GM12878 (cell line): ENCODE results near the gene SLC23A2. TPM values are rescaled to one million over a fixed set of nuclear protein-coding genes. Genes with fewer than 3 reads are reported as not detected.

Source experiments
- ASH2L ChIP-seq: fragments of 300-600, 200-600 bp; sonication (generic); IDR thresholded peaks from 2 replicates; pipeline ENCODE4 v1.6.1; 2017; ENCODE audit warnings: low read depth, mild to moderate bottlenecking, borderline replicate concordance
- ATF2 ChIP-seq: IDR thresholded peaks from 2 replicates; pipeline ENCODE4 v1.6.1; 2012; ENCODE audit warnings: low read length, inconsistent platforms
- BHLHE40 ChIP-seq, 2 experiments: fragments of 450-650 bp in 1 of 2; IDR thresholded peaks; 2 replicates each; pipeline ENCODE4 v1.6.1; 2011 to 2017; ENCODE audit warnings: low read depth in 2 of 2, borderline replicate concordance in 1 of 2, improper control_type of control experiment in 1 of 2, low read length in 1 of 2, mild to moderate bottlenecking in 1 of 2
- BRCA1 ChIP-seq: IDR thresholded peaks from 2 replicates; pipeline ENCODE4 v1.6.1; 2011; ENCODE audit warnings: low read depth, low read length, improper control_type of control experiment
- CHD2 ChIP-seq: IDR thresholded peaks from 2 replicates; pipeline ENCODE4 v1.6.1; 2011; ENCODE audit warnings: low read depth, low read length, improper control_type of control experiment, borderline replicate concordance
- DPF2 ChIP-seq: fragments of 450-650 bp; IDR thresholded peaks from 2 replicates; pipeline ENCODE4 v1.6.1; 2017; ENCODE audit warnings: mild to moderate bottlenecking
- ETV6 ChIP-seq, 2 experiments: fragments of 450-650 bp in 1 of 2; IDR thresholded peaks in 1 of 2; conservative IDR thresholded peaks in 1 of 2; 2 replicates each; pipeline ENCODE4 v1.6.1; 2014; ENCODE audit warnings: antibody characterized with exemption in 1 of 2, borderline replicate concordance in 1 of 2, low read depth in 1 of 2, mild to moderate bottlenecking in 1 of 2, moderate library complexity in 1 of 2
- EZH2 ChIP-seq: IDR thresholded peaks from 2 replicates; pipeline ENCODE4 v1.6.1; 2012; ENCODE audit warnings: low read depth, mild to moderate bottlenecking, control low read depth, inconsistent platforms, low read length, borderline replicate concordance; ENCODE audit not compliant: control insufficient read depth
- FOXK2 ChIP-seq: fragments of 450-650 bp; IDR thresholded peaks from 2 replicates; pipeline ENCODE4 v1.6.1; 2017; ENCODE audit warnings: mild to moderate bottlenecking, moderate library complexity
- HDGF ChIP-seq: fragments of 450-650 bp; IDR thresholded peaks from 2 replicates; pipeline ENCODE4 v1.6.1; 2016; ENCODE audit warnings: antibody characterized with exemption
- IKZF2 ChIP-seq, 2 experiments: fragments of 450-650 bp; IDR thresholded peaks; 2 replicates each; pipeline ENCODE4 v1.6.1; 2017; ENCODE audit warnings: mild to moderate bottlenecking in 2 of 2, moderate library complexity in 2 of 2
- KLF5 ChIP-seq: fragments of 450-650 bp; IDR thresholded peaks from 2 replicates; pipeline ENCODE4 v1.6.1; 2014; ENCODE audit warnings: mild to moderate bottlenecking; ENCODE audit not compliant: partially characterized antibody
- LARP7 ChIP-seq: fragments of 450-650 bp; IDR thresholded peaks from 2 replicates; pipeline ENCODE4 v1.6.1; 2017; ENCODE audit warnings: mild to moderate bottlenecking
- MYC ChIP-seq: IDR thresholded peaks from 2 replicates; pipeline ENCODE4 v1.6.1; 2011; ENCODE audit warnings: mild to moderate bottlenecking, low read length, moderate library complexity, inconsistent platforms; ENCODE audit not compliant: insufficient read depth, insufficient replicate concordance, insufficient read length, severe bottlenecking
- NBN ChIP-seq: fragments of 450-650 bp; IDR thresholded peaks from 2 replicates; pipeline ENCODE4 v1.6.1; 2016
- NFYB ChIP-seq: IDR thresholded peaks from 2 replicates; pipeline ENCODE4 v1.6.1; 2011; ENCODE audit warnings: low read depth, mild to moderate bottlenecking, low read length, improper control_type of control experiment, moderate library complexity; ENCODE audit not compliant: insufficient read depth
- NR2C2 ChIP-seq: IDR thresholded peaks from 2 replicates; pipeline ENCODE4 v1.6.1; 2011; ENCODE audit warnings: borderline replicate concordance, low read depth; ENCODE audit not compliant: control insufficient read depth, insufficient read length
- NR2F1 ChIP-seq: fragments of 450-650 bp; conservative IDR thresholded peaks from 2 replicates; pipeline ENCODE4 v1.6.1; 2017; ENCODE audit warnings: mild to moderate bottlenecking
- RAD21 ChIP-seq: IDR thresholded peaks from 2 replicates; pipeline ENCODE4 v1.6.1; 2011; ENCODE audit warnings: mild to moderate bottlenecking, low read depth, low read length, moderate library complexity; ENCODE audit not compliant: insufficient read depth
- RELA ChIP-seq: fragments of 450-650 bp; IDR thresholded peaks from 2 replicates; pipeline ENCODE4 v1.8.0; 2014; ENCODE audit warnings: borderline replicate concordance; ENCODE audit not compliant: partially characterized antibody
- RUNX3 ChIP-seq: IDR thresholded peaks from 2 replicates; pipeline ENCODE4 v1.6.1; 2012; ENCODE audit warnings: low read length, inconsistent platforms
- SMAD1 ChIP-seq: fragments of 450-650 bp; IDR thresholded peaks from 2 replicates; pipeline ENCODE4 v1.6.1; 2018; ENCODE audit warnings: mild to moderate bottlenecking, low read depth; ENCODE audit not compliant: partially characterized antibody
- SMARCA5 ChIP-seq: fragments of 450-650 bp; IDR thresholded peaks from 2 replicates; pipeline ENCODE4 v1.6.1; 2017; ENCODE audit warnings: mild to moderate bottlenecking
- SMC3 ChIP-seq: IDR thresholded peaks from 2 replicates; pipeline ENCODE4 v1.6.1; 2011; ENCODE audit warnings: low read length, improper control_type of control experiment, borderline replicate concordance
- SP1 ChIP-seq: IDR thresholded peaks from one replicate; pipeline ENCODE4 v1.6.1; 2011; ENCODE audit warnings: low read depth, low read length
- SPI1 ChIP-seq: IDR thresholded peaks from 2 replicates; pipeline ENCODE4 v1.6.1; 2011; ENCODE audit warnings: low read depth, mild to moderate bottlenecking, low read length, moderate library complexity, borderline replicate concordance; ENCODE audit not compliant: insufficient read depth
- TARDBP ChIP-seq: IDR thresholded peaks from 2 replicates; pipeline ENCODE4 v1.6.1; 2016; ENCODE audit warnings: borderline replicate concordance
- TCF12 ChIP-seq: IDR thresholded peaks from 2 replicates; pipeline ENCODE4 v1.6.1; 2011; ENCODE audit warnings: low read depth, mild to moderate bottlenecking, low read length
- WRNIP1 ChIP-seq: IDR thresholded peaks from 2 replicates; pipeline ENCODE4 v1.6.1; 2011; ENCODE audit warnings: low read depth, low read length, improper control_type of control experiment, borderline replicate concordance
- ZBED1 ChIP-seq: IDR thresholded peaks from 2 replicates; pipeline ENCODE4 v1.6.1; 2016; ENCODE audit warnings: borderline replicate concordance
- polyA plus RNA-seq, 11 experiments: library from polyadenylated mRNA; depleted of rRNA in 4 of 11; unstranded in 6 of 11; stranded (reverse) in 5 of 11; fragments of >200 nt; fragmentation: Nextera tagmentation in 4 of 11; fragmentation: Illumina TruSeq in 1 of 11; extraction: Ambion mirVana in 4 of 11; extraction: Trizol in 1 of 11; gene quantifications; 1 replicate in 1 of 11; 2 replicates in 10 of 11; pipeline versions ENCODE4 v1.2.1 to v1.2.3, GENCODE V29; 2011 to 2016; ENCODE audit warnings: inconsistent platforms in 2 of 11, missing spikeins in 2 of 11, low read depth in 1 of 11
- total RNA-seq, 4 experiments: library from RNA; depleted of rRNA in 3 of 4; stranded (reverse); fragments of >200 nt in 3 of 4; fragmentation: Illumina TruSeq in 1 of 4; extraction: Trizol in 1 of 4; gene quantifications; 2 replicates each; pipeline versions ENCODE4 v1.2.1 to v1.2.3, GENCODE V29; 2013 to 2021
- TF ChIP-seq, protein P1 (sequence below): fragments of 450-650 bp; IDR thresholded peaks from 2 replicates; pipeline ENCODE4 v1.6.1; 2016; ENCODE audit warnings: mild to moderate bottlenecking

SLC23A2 gene
- total and polyA plus RNA-seq, 10 of the 15 experiments (the other 5 are each of a cell fraction or from before 2014, with no cell fraction given): 4.4 to 56.1 (median 35.5) TPM

DNA sequence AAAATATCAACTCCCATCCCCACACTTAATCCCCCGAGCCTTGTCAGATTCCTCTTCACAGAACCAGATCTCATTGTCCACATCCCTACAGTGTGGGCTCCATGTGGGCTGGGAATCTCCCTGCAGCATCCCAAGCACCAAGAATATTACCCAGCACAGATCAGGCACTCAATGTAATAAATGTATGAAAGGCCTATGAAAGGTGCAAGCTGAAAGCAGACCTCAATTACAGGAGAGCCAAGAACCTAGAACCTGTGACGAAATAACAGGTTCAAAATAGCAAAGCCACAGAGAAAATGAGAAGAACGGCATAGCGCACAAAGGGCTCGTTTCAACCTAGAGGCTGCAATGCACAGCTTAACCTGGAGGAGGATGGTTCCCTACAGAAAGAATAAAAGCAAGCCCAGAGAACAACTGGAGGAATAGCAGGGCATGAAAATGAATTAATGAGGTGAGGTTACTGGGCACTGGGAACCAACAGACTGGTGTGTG is 3.1 kb downstream of the SLC23A2 start (continued):
- TF ChIP-seq FOXK2 (no peak), MYC (no peak), TARDBP (no peak), ETV6 (conservative IDR thresholded peaks at IDR 0.05 in 1 of 2, IDR thresholded peaks at IDR 0.05 in 1 of 2; ENCODE audit: borderline replicate concordance in 1 of 2, low read depth in 1 of 2) (no peak), CHD2 (no peak), SP1 (no peak), EZH2 (no peak), NFYB (no peak), RUNX3 (peak; percentile 71), KLF5 (no peak), NR2F1 (0 out of 2 replicates have a peak, but pooled peaks have one; percentile 23), RAD21 (peak; percentile 51), ASH2L (no peak), SMC3 (peak; percentile 34; the same call in 1 of the 2 replicates), ZBED1 (peak; percentile 22; the same call in 1 of the 2 replicates), SMAD1 (no peak), WRNIP1 (no peak), DPF2 (0 out of 2 replicates have a peak, but pooled peaks have one; percentile 22), IKZF2 (IDR thresholded peaks at IDR 0.05) (peak; percentile 41 to 54; a peak in 3 of 4 replicates), NBN (peak; percentile 65; the same call in 1 of the 2 replicates), NR2C2 (no peak), SMARCA5 (no peak), HDGF (no peak), BRCA1 (no peak), RELA (no peak), BHLHE40 (IDR thresholded peaks at IDR 0.05; ENCODE audit: borderline replicate concordance in 1 of 2, low read depth in 2 of 2, low read length in 1 of 2) (peak in 1 of 2 experiments; percentile 19; a peak in 1 of 4 replicates), ATF2 (no peak), LARP7 (no peak), TCF12 (no peak), SPI1 (no peak)
- TF ChIP-seq, protein P1, sequence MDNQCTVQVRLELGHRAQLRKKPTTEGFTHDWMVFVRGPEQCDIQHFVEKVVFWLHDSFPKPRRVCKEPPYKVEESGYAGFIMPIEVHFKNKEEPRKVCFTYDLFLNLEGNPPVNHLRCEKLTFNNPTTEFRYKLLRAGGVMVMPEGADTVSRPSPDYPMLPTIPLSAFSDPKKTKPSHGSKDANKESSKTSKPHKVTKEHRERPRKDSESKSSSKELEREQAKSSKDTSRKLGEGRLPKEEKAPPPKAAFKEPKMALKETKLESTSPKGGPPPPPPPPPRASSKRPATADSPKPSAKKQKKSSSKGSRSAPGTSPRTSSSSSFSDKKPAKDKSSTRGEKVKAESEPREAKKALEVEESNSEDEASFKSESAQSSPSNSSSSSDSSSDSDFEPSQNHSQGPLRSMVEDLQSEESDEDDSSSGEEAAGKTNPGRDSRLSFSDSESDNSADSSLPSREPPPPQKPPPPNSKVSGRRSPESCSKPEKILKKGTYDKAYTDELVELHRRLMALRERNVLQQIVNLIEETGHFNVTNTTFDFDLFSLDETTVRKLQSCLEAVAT: no peak
